GM10847 (cell line): Measurements from ENCODE around the gene COL26A1.
A peak's percentile ranks its signal among the peaks of the same experiment; 100 is the strongest.

Experiments
- POLR2A ChIP-seq: IDR thresholded peaks from 2 replicates; pipeline ENCODE4 v1.6.1; 2011; ENCODE audit not compliant: insufficient read length; ENCODE audit errors: extremely low read depth

The COL26A1 gene

GRCh38 chr7:101362334-101363195, at the start of gene COL26A1:
Gene COL26A1, plus strand, starts transcription at chr7:101362875. Its CDS starts 158 bp downstream, at chr7:101363033.
- TF ChIP-seq POLR2A = no peak

- TF ChIP-seq POLR2A = no peak
These were observed 47.3 kb upstream of the COL26A1 start for GRCh38 chr7:101315336-101315735.

- TF ChIP-seq POLR2A = no peak
These were observed 43.3 kb upstream of the COL26A1 start for GRCh38 chr7:101319401-101319800.

- peak; percentile 61 for TF ChIP-seq POLR2A
These were observed 40.9 kb upstream of the COL26A1 start, which contains the start of gene IFT22 for GRCh38 chr7:101321491-101322401. Gene IFT22, minus strand, starts transcription at chr7:101321812. Its CDS starts 103 bp downstream, at chr7:101321709.

GRCh38 chr7:101328159-101328558, 34.5 kb upstream of the COL26A1 start:
- TF ChIP-seq POLR2A = no peak

- TF ChIP-seq POLR2A = no peak
These were observed 32.6 kb upstream of the COL26A1 start for GRCh38 chr7:101330011-101330484.

- TF ChIP-seq POLR2A = no peak
These were observed 30.6 kb upstream of the COL26A1 start for GRCh38 chr7:101332026-101332425.

- no peak for TF ChIP-seq POLR2A
These were observed 28.8 kb upstream of the COL26A1 start for GRCh38 chr7:101333912-101334311.

GRCh38 chr7:101340379-101340778, 22.3 kb upstream of the COL26A1 start:
- no peak for TF ChIP-seq POLR2A

- TF ChIP-seq POLR2A = no peak
These were observed 19.8 kb upstream of the COL26A1 start for GRCh38 chr7:101342892-101343291.

GRCh38 chr7:101347477-101347876, 15.2 kb upstream of the COL26A1 start:
- TF ChIP-seq POLR2A = no peak

- TF ChIP-seq POLR2A = no peak
These were observed 9.8 kb upstream of the COL26A1 start for GRCh38 chr7:101352920-101353308.

- no peak for TF ChIP-seq POLR2A
These were observed 5.2 kb upstream of the COL26A1 start for GRCh38 chr7:101357433-101357832.

- TF ChIP-seq POLR2A = no peak
These were observed 590 bp downstream of the COL26A1 start for GRCh38 chr7:101363196-101363733.

- no peak for TF ChIP-seq POLR2A
These were observed 1.2 kb downstream of the COL26A1 start for GRCh38 chr7:101363734-101364374.
